Fibroblast of skin of left biceps (primary cell): ENCODE results near the gene HIP1.
"Not testable (repeated sequence)": the region's sequence is repeated elsewhere in the genome, so short reads cannot be mapped to it uniquely, and the experiment has no call there.

ENCODE experiments used
- DNase-seq, 2 experiments: peaks; one replicate each; pipeline ENCODE4 v3.0.0-alpha.2; 2013; ENCODE audit warnings: low read depth in 2 of 2

The HIP1 gene

DNA sequence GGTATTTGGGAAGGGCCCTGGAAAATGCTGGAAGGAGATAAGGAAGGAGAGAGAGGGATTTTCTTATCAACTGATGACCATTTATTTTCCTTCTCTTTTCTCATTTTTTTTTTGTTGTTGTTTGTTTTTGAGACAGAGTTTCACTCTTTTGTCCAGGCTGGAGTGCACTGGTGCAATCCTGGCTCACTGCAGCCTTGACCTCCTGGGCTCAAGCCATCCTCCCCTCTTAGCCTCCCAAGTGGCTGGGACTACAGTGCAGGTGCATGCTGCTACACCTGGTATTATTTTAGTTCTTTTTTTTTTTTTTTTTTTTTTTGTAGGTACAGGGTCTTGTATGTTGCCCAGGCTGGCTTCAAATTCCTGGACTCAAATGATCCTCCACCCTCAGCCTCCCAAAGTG is 52.2 kb downstream of the HIP1 start:
- DNase-seq: no peak

DNA sequence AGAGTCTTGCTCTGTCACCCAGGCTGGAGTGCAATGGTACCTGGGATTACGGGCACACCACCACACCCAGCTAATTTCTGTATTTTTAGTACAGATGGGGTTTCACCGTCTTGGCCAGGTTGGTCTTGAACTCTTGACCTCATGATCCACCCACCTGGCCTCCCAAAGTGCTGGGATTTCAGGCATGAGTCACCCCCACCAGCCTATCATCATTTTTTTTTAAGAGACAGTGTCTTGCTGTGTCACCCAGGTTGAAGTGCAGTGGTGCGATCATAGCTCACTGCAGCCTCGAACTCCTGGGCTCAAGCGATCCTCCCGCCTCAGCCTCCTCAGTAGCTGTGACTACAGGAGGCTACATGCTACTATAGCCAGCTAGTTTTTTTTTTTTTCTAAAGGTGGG is 56.7 kb downstream of the HIP1 start:
- not testable (repeated sequence) for DNase-seq

DNA sequence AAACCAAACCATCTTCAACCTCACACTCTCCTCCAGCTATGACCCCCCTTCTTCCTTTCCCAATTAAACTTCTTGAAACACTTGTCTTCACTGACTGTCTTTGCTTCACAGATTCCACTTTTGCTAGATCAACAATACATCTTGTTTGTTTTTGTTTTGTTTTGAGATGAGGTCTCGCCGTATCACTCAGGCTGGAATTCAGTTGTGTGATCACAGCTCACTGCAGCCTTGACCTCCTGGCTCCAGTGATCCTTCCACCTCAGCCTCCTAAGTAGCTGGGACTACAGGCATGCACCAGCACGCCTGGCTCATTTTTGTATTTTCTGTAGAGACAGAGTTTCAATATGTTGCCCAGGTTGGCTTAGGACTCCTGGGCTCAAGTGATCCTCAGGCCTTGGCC is 59.7 kb downstream of the HIP1 start:
- no peak for DNase-seq

DNA sequence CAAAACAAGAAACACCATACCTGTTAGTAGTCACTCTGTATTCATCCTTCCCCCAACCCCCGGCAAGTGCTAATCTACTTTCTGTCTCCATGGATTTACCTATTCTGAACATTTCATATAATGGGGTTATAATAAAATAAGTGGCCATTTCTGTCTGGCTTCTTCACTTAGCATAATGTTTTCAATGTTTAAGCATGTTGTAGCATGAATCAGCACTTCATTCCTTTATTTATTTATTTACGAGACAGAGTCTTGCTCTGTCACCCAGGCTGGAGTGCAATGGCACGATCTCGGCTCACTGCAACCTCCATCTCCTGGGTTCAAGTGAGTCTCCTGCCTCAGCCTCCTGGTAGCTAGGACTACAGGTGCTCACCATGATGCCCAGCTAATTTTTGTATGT is 69.2 kb downstream of the HIP1 start:
- DNase-seq: no peak

DNA sequence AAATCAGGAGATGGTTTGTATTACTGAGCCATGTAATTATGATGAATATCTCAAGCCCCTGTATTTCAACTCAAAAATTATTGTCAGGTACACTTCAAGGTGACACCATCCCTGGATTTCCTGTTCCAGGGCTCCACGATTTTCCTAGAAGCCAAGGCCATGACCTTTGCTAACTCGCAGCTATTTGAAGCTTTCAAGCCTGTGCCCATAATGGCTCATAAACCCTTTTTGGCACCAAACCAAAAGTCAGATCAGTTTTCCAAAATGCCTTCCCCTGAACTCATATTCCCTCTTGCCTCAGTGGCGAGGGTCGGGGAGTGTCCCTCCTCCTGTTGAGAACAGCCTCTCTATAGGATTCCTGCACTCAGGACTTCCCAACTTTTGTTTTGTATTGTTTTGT is 70.8 kb downstream of the HIP1 start:
- no peak for DNase-seq

DNA sequence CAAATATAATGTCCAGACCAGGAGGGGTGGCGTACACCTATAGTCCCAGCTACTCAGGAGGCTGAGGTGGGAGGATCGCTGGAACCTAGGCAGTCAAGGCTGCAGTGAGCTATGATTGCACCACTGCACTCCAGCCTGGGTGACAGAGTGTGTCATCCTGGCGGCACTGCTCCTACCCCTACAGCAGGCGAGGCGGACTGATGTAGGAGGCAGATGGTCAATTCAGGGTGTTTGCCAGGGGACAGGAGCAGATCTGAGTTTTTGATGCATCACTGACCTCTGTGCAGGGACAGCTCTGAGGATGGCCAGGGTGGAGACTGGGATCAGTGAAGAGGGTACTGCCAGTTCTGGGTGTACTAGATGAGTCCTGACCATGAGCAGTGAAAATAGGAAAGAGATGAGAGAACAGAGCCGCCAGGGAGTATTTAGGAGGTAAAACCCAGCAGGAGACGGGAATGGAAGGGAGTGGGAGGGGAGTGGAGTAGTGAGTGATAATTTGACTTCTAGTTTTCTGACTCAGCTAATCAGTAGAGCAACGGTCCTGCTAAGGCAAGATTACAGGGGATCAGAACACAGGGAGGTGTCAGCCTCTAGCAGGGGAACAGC is 75.3 kb downstream of the HIP1 start:
- DNase-seq: no peak

DNA sequence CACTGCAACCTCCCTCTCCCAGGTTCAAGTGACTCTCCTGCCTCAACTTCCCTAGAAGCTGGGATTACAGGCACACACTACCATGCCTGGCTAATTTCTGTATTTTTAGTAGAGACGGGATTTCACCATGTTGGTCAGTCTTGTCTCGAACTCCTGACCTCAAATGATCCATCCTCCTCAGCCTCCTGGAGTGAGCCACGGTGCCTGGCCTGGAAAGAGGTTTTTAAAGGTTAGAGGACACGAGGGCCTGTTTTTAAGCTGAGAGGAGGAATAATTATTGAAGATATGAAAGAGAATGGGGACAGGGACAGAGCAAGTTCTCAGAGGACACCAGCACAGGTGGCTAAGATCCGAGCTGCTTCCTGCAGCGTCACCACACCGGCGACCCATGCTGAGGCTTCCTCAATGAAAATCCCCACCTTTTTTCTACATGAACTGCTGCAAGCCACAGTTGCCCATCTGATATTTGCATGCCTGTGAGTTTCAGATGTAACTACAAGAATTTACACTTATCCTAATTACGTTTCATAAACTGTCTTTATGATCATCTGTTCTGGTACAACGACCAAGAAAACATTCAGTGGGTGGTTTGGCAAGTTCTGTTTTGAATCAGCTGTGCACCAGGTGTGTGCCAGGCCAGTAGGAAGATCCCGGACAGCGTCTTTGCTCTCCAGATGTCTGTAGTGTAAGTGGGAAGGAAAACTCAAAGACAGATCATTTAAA is 76.0 kb downstream of the HIP1 start:
- no peak for DNase-seq

DNA sequence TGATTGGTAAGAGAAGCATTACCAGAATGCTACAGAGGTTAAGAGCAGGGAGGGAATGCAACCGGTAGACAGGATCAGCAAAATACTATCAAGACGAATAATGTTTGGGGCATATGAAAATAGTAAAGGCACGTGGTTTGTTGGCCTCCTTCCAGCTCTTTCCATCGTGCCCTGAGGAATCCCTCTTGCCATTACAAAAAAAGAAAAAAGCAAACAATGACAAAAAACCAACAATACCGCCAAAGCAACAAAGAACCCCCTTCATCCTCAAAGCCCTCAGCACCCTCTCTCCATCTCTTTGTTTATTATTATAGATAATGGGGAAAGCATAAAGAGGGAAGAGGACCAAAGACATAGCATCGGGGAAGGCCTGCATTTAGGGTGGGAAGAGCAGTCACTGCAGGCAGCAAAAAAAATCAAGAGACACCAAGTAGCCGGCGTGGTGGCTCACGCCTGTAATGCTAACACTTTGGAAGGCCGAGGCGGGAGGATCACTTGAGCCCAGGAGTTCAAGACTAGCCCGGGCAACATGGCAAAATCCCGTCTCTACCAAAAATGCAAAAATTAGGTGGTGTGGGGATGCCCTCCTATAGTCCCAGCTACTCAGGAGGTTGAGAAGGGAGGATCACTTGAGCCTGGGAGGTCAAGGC is 78.0 kb downstream of the HIP1 start:
- no peak for DNase-seq

DNA sequence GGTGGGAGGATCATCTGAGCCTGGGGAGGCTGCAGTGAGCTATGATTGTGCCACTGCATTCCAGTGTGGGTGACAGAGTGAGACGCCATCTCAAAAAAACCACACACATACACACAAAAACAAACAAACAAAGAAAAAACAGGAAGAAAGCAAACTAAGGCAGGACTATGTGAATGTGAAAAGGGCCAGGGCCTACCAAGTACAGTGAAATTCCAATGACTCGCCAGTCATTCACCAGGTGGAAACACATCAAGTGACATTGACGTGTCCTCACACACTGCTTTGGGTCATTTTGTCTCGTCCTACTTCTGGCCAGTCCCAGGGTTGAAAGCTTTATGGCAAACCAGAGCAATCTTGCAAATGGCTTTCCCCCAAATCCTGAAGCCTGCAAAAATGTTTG is 79.9 kb downstream of the HIP1 start:
- no peak for DNase-seq

DNA sequence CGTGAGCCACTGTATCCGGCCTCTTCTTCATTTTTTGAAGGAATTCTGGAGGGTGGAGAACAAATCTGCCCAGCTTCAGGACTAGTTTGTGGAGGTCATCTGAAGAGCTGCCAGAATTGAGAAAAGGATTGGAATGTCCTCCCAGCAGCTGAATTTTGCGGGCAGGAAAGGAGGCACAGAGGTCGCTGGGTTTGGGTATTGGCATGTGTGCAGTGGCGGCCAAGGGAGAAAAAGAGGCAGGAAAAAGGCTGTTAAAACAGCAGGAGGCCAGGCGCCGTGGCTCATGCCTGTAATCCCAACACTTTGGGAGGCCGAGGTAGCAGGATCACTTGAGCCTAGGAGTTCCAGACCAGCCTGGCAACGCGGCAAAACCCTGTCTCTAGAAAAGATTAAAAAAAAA is 80.4 kb downstream of the HIP1 start:
- no peak for DNase-seq

DNA sequence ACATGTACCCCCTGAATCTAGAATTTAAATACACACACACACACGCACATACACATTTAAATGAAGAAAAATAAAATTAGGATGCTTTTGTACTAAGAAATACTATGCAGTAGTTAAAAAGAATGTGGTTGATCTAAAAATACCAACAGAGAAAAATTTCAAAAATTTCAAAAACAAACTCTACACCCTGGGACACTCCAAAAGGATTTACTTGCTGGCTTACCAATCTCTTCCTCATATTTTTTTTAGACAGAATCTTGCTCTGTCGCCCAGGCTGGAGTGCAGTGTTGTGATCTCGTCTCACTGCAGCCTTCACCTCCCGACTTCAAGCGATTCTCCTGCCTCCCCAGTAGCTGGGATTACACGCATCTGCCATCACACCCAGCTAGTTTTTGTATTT is 80.9 kb downstream of the HIP1 start:
- no peak for DNase-seq

DNA sequence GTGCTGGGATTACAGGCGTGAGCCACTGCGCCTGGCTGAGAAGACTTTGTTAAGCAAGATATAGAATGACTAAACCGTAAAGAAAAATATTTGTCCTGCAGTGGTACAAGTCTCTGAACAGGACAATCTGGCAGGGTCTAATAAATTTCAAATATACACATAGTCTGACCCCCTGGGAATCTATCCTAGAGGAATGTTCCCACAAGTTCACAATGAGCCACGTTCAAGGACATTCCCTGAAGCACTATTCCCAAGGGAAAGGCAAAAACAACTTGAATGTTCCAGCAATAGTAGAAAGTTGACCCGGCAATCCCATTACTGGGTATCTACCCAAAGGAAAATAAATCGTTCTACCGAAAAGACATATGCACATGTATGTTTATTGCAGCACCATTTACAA is 82.0 kb downstream of the HIP1 start:
- no peak for DNase-seq

DNA sequence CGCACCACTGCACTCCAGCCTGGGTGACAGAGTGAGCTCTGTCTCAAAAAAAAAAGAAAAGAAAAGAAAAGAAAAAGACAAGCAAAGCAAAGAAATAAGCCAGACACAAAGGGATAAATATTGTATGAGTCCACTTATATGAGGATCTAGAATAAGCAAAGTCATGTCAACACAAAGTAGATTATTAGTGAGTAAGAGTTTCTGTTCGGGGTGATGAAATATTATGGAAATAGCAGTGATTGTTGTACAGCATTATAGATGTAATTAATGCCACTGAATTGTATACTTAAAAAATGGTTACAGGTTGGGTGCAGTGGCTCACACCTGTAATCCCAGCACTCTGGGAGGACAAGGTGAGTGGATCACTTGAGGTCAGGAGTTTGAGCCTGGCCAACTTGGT is 83.2 kb downstream of the HIP1 start:
- DNase-seq: no peak

DNA sequence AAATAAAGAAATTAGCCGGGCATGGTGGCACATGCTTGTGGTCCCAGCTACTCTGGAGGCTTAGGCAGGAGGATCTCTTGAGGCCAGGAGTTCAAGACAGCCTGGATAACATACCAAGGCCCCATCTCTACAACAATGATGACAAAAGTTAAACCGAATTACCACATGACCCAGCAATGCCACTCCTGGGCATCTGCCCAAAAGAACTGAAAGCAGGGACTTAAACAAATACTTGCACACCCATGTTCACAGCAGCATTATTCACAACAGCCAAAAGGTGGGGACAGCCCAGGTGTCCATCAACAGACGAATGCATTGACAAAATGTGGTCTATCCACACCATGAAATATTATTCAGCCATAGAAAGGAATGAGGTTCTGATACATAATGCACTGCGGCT is 83.9 kb downstream of the HIP1 start:
- no peak for DNase-seq

DNA sequence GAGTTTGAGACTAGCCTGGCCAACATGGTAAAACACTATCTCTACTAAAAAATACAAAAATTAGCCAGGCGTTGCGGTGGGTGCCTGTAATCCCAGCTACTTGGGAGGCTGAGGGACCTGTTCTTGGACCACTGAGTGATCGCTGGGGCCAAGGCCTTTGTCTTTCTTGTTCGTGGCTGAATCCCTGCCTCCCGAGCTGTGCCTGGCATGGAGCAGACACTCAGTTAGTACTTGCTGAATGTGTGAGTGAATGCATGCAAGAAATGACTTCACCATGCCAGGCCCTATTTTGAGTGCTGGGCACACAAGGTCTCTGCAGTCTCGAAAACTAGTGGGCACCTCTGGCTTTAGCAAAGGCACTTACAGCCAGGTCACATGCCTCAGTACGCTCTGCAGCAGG is 85.1 kb downstream of the HIP1 start:
- no peak for DNase-seq

DNA sequence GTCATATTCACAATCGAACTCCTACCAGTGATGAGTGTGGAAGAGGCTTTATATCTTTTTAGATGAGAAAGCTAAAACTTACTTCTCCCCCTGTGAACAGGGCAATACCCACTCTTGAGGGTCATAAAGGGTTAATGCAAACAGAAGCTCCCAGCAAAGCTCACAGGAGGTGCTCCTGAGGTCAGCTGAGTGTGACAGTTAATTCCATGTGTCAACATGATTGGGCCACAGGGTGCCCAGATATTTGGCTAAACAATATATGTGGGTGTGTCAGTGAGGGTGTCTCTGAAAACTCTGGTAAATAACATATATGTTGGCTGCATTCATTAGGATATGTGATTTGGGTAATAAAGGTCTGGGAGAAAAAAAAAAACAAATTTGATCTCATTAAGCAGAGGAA is 86.0 kb downstream of the HIP1 start:
- no peak for DNase-seq

DNA sequence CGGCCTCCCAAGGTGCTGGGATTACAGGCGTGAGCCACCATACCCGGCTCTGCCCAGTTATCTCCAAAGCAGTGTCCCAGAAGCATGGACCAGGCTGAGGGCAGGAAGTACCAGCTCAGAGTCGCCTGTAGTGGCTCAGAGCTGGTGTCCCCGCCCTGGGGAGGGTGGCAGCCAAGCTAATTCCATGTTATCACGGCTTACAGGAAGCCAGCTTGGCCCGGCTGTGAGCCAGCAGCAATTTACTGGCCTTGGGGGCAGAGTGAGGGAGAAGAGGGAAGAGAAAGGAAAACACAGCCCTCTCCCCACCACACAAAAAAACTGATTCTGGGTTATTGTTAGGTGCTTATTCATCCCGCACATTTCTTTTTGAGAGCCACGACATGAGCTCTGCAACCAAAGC is 88.1 kb downstream of the HIP1 start:
- no peak for DNase-seq

DNA sequence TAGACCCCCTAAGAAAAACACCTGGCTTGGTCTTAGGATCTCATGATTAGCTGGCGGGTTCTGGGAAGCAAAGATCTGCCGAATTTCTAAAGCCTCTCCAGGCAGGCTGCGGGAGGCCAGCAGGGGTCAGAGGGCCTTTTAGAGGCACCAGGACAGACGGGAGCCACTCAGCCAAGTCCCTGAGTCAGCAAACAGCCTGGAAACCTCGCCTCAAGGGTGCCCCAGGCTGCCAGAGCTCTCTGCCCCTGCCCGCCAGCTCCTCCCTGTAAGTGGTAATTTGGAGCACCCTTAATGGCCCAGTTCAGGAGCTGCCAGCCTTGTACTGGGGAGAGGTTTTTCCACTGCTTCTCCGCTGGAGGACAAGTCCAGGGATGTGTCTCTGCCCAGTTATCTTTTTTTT is 88.7 kb downstream of the HIP1 start:
- DNase-seq: no peak

DNA sequence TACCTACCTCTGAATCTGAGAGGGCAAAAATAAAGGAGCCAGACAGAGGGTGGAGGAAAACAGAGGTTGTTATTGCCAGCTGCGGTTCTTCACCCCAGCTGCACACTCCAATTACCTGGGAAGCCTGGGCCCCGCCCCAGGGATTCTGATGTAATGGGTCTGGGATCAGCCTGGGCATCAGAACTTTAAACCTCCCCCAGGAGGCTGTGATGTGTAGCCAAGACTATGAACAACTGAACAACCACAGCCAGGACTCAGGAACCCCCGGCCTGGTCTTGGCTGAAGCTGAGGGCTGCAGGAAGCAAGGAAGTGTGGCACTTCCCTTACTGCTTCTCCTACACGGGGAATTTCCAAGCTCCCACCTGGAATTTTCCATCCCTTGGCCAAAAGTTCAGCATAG is 89.3 kb downstream of the HIP1 start:
- no peak for DNase-seq

DNA sequence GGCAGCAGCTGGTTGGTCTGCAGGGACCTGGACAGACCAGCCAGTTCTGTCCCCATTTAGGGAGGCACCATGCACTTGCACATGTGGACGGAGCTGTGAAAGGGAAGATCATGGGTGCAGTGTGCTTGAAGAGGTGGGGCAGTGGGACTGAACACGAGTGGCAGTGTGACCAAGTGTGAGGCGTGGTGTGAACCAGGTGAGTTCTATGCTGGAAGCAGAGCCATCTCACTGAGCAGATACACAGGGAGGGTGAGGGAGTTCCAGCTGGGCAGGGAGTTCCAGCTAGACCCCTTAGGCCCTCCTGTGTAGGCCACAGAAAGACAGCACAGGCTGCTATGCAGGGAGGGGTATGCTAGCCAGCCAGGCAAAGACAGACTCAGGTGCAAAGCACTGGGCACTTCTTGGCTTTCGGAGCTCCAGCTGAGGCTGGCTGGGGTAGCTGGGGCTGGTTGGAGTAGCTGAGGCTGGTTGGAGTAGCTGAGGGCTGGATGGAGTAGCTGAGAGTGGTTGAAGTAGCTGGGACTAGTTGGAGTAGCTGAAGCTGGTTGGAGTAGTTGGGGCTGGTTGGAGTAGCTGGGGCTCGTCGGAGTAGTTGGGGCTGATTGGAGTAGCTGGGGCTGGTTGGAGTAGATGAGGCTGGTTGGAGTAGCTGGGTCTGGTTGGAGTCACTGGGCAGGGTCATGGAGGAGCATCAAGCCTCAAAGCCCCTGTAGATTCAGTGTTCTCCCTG is 90.9 kb downstream of the HIP1 start:
- DNase-seq: no peak

DNA sequence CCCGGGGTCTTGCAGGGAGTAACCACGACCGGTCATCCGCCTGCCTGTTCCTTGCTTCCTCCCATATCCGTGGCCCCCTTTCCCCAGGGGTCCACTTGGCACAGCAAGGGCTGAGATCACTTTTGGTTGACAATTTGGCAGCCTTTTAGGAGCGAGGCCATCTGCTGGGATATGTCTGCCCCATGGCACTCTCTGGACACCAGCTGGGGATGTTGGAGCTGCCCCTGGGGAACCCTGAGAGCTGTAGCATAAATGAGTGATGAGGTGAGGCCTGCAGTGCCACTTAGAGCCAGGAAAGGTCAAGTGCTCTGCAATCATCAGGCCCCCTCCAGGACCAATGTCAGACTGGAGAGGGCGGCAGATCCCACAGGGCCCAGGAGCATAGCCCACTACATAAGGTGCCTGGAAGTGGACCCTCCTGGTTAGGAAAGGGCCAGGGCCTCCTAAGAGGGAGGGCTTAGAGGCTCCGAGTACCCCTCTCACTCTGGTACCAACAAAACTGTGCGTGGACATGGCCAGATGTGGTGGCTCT is 92.1 kb downstream of the HIP1 start:
- DNase-seq: no peak

DNA sequence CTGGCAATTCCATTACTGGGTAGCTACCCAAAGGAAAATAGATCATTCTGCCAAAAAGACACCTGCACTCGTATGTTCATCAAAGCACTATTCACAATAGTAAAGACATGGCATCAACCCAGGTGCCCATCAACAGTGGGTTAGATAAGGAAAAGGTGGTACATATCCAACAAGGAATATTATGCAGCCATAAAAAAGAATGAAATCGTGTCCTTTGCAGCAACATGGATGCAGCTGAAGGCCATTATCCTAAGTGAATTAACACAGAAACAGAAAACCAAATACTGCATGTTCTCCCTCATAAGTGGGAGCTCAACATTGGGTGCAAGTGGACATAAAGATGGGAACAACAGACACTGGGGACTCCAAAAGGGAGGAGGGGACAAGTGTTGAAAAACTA is 93.2 kb downstream of the HIP1 start:
- no peak for DNase-seq

DNA sequence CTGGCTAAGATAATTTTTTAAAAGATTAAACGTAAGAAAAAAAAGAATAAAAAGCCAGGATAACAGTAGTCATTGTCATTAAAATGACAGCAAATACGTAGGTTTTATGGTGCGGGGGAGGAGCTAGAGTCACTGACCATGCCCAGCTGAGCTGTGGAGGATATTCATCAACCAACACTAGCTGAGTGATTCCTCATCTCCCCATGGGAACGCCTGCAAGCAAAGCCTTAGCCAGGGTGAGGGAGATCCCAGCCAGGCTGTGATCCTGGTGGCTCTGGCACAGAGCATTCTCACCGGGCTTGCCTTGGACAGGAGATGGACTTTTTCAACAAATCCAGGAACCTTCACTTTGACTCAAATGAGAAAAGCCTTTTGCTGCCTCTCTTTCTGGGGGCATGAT is 94.2 kb downstream of the HIP1 start:
- DNase-seq: no peak
